Neural progenitor cell (in vitro differentiated cells): ENCODE measurements around the gene HOXB4.

Experiments used
- CTCF ChIP-seq: fragments of 200-600 bp; sonication (generic); IDR thresholded peaks from 2 replicates; pipeline ENCODE4 v1.5.1; 2017; ENCODE audit warnings: antibody characterized with exemption, mild to moderate bottlenecking
- EZH2 ChIP-seq: fragments of 200-600 bp; sonication (generic); IDR thresholded peaks from 2 replicates; pipeline ENCODE4 v1.6.1; 2017; ENCODE audit warnings: antibody characterized with exemption, mild to moderate bottlenecking, moderate library complexity

DNA sequence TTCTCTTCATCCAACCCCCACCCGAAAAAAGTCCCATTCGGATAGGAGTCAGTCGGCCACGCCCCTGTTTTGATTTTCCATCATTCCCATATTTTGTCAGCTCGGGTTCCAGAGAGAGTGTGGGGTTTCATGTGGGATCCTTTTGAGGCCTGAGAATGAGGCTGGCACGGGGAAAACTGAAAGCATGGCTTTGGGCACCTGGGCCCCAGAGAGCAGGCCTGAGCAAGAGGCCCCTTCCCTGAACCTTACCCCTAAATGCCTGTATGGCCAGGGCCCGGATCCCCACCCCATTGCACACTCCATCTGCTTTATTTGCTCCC is 4.6 kb upstream of the HOXB4 start:
- TF ChIP-seq CTCF, result no peak
- no peak for TF ChIP-seq EZH2
